Sigmoid colon (tissue), 7 donors: ENCODE data around the gene KLF16. TPM values are rescaled to one million over a fixed set of nuclear protein-coding genes. Genes with fewer than 3 reads are reported as not detected.

Experiments
- DNase-seq: peaks from one replicate; pipeline ENCODE4 v3.0.0-alpha.2; 2019
- H3K27ac ChIP-seq, 4 donors: fragments of 200-600 bp; sonication (generic); one replicate each; pipeline ENCODE4 v1.5.1; 2016 to 2019; ENCODE audit warnings: mild to moderate bottlenecking in 1 of 4
- H3K27me3 ChIP-seq, 3 donors: fragments of 200-600 bp; sonication (generic); one replicate each; pipeline ENCODE4 v1.5.1; 2019; ENCODE audit warnings: mild to moderate bottlenecking in 1 of 3
- H3K36me3 ChIP-seq, 4 donors: fragments of 200-600 bp; sonication (generic); one replicate each; pipeline ENCODE4 v1.5.1; 2016 to 2019
- H3K4me1 ChIP-seq, 4 donors: fragments of 200-600 bp; sonication (generic); one replicate each; pipeline ENCODE4 v1.5.1; 2017 to 2019
- H3K4me3 ChIP-seq, 4 donors: fragments of 200-600 bp; sonication (generic); one replicate each; pipeline ENCODE4 v1.5.1; 2017 to 2019; ENCODE audit warnings: mild to moderate bottlenecking in 2 of 4, moderate library complexity in 1 of 4
- H3K9me3 ChIP-seq, 4 donors: fragments of 200-600 bp in 3 of 4; sonication (generic) in 3 of 4; one replicate each; pipeline versions ENCODE4 v1.5.1 to v1.6.1; 2013 to 2019
- CTCF ChIP-seq, 4 experiments: fragments of 450-650 bp in 3 of 4; fragments of 200-600 bp in 1 of 4; IDR thresholded peaks; one replicate each; pipeline ENCODE4 v1.5.1; 2016 to 2019; ENCODE audit warnings: antibody characterized with exemption in 4 of 4, mild to moderate bottlenecking in 3 of 4, moderate library complexity in 2 of 4
- EP300 ChIP-seq, 4 donors: sonication (generic); formaldehyde crosslinking; IDR thresholded peaks; one replicate each; pipeline ENCODE4 v1.6.1; 2017; ENCODE audit warnings: antibody characterized with exemption in 4 of 4
- POLR2A ChIP-seq, 2 donors: fragments of 450-650 bp; IDR thresholded peaks; one replicate each; pipeline ENCODE4 v1.6.1; 2016; ENCODE audit warnings: antibody characterized with exemption in 2 of 2, mild to moderate bottlenecking in 2 of 2, moderate library complexity in 2 of 2
- POLR2AphosphoS5 ChIP-seq, 4 donors: sonication (generic); formaldehyde crosslinking; IDR thresholded peaks; one replicate each; pipeline ENCODE4 v1.6.1; 2017; ENCODE audit warnings: antibody characterized with exemption in 4 of 4
- WGBS, 2 donors: extraction: QIAGEN DNeasy Blood & Tissue Kit; methylation state at CpG; one replicate each; pipeline ENCODE4 v1.1.7; 2013; 5-methylcytosine and 5-hydroxymethylcytosine counted together
- intact Hi-C: fragments of 100-400 bp; cut with DNase I; formaldehyde crosslinking; loops from one replicate; pipeline ENCODE4 v1.15.1; 2023
- polyA plus RNA-seq, 3 donors: library from polyadenylated mRNA; stranded (reverse); fragments of 200-250 nt; gene quantifications; one replicate each; pipeline ENCODE4 v1.2.3, GENCODE V29; 2013
- total RNA-seq, 4 donors: library from RNA; depleted of rRNA; stranded (reverse); fragments of >200 nt; gene quantifications; one replicate each; pipeline ENCODE4 v1.1.0, GENCODE V29; 2016
- donor health status: healthy with polysubstance abuse.
- donor health status: Bipolar disorder and iron deficiency.
- donor health status: healthy.

The KLF16 gene
- total and polyA plus RNA-seq, 7 donors: 2.1 to 20.5 (median 8.4) TPM

GRCh38 chr19:1849886-1850398 is 13.4 kb downstream of the KLF16 start:
- TF ChIP-seq POLR2A (IDR thresholded peaks at IDR 0.05) (no peak), EP300 (IDR thresholded peaks at IDR 0.05) (no peak), POLR2AphosphoS5 (IDR thresholded peaks at IDR 0.05) (no peak), CTCF (IDR thresholded peaks at IDR 0.05) (no peak)
- Histone ChIP-seq H3K4me1 (peaks cover 0 to 68% (median 53%) of the 10 kb centered on the region in 4 donors), H3K27ac (no peak overlapping the region), H3K36me3 (no peaks in the 10 kb centered on the region), H3K9me3 (no peaks in the 10 kb centered on the region), H3K4me3 (no peak overlapping the region), H3K27me3 (peaks cover 4 to 28% (median 10%) of the 10 kb centered on the region in 3 donors)
- intact Hi-C loops: no loop called here
- no peak for DNase-seq
- WGBS, 2 donors: 93 to 94% methylated on average over 10 of the region's 10 CpGs

- intact Hi-C loops: no loop called here
- Histone ChIP-seq H3K27ac (peak overlapping the region in 2 of 4 donors; percentile 95 to 97), H3K27me3 (peaks cover 4 to 25% (median 10%) of the 10 kb centered on the region in 3 donors), H3K4me3 (no peak overlapping the region), H3K9me3 (no peaks in the 10 kb centered on the region), H3K36me3 (no peaks in the 10 kb centered on the region), H3K4me1 (peaks cover 0 to 68% (median 55%) of the 10 kb centered on the region in 4 donors)
- WGBS, 2 donors: 61 to 63% methylated on average over 5 of the region's 5 CpGs
- DNase-seq: no peak
- TF ChIP-seq POLR2AphosphoS5 (IDR thresholded peaks at IDR 0.05): no peak
Measured at GRCh38 chr19:1849132-1849474, 14.3 kb downstream of the KLF16 start.

- Histone ChIP-seq H3K4me3 (peak within 1 kb of the TSS; percentile 92 to 100 (median 100)), H3K27me3 (peaks cover 4 to 22% (median 10%) of the 10 kb centered on the region in 3 donors), H3K4me1 (peaks cover 0 to 68% (median 55%) of the 10 kb centered on the region in 4 donors), H3K9me3 (no peaks in the 10 kb centered on the region), H3K36me3 (no peaks in the 10 kb centered on the region), H3K27ac (peak within 1 kb of the TSS; percentile 95 to 98 (median 97))
- WGBS, 2 donors: 2% methylated on average over 60 of the region's 60 CpGs
- intact Hi-C loops: no loop called here
- TF ChIP-seq CTCF (IDR thresholded peaks at IDR 0.05): peak; percentile 72 to 94 (median 89)
- TF ChIP-seq EP300 (IDR thresholded peaks at IDR 0.05): no peak
- no peak for TF ChIP-seq POLR2A (IDR thresholded peaks at IDR 0.05)
- TF ChIP-seq POLR2AphosphoS5 (IDR thresholded peaks at IDR 0.05): peak; percentile 20 to 64 (median 42)
- peak; percentile 96 for DNase-seq
Measured at GRCh38 chr19:1848399-1849131, 14.8 kb downstream of the KLF16 start, which contains the start of gene REXO1. REXO1 (minus strand) TSS chr19:1848483; CDS start chr19:1848358, 125 bp downstream.

GRCh38 chr19:1847684-1848398 is 15.5 kb downstream of the KLF16 start:
- Histone ChIP-seq H3K9me3 (no peaks in the 10 kb centered on the region), H3K36me3 (no peaks in the 10 kb centered on the region), H3K4me1 (peaks cover 0 to 68% (median 59%) of the 10 kb centered on the region in 4 donors), H3K27me3 (peaks cover 4 to 15% (median 10%) of the 10 kb centered on the region in 3 donors), H3K27ac (peak overlapping the region; percentile 95 to 98 (median 97)), H3K4me3 (peak overlapping the region; percentile 92 to 100 (median 100))
- intact Hi-C loops: no loop called here
- TF ChIP-seq POLR2A (IDR thresholded peaks at IDR 0.05) (no peak), POLR2AphosphoS5 (IDR thresholded peaks at IDR 0.05) (no peak), CTCF (IDR thresholded peaks at IDR 0.05) (no peak), EP300 (IDR thresholded peaks at IDR 0.05) (no peak)
- WGBS, 2 donors: 0 to 1% methylated on average over 72 of the region's 72 CpGs
- DNase-seq: no peak

GRCh38 chr19:1847348-1847683 is 16.1 kb downstream of the KLF16 start:
- 2 to 7% methylated on average over 12 of the region's 12 CpGs for WGBS, 2 donors
- no peaks in the 10 kb centered on the region for H3K36me3 ChIP-seq
- intact Hi-C loops: no loop called here
- DNase-seq: no peak
- peaks cover 0 to 67% (median 63%) of the 10 kb centered on the region in 4 donors for H3K4me1 ChIP-seq
- peak overlapping the region; percentile 95 to 98 (median 97) for H3K27ac ChIP-seq
- H3K27me3 ChIP-seq: peaks cover 4 to 11% (median 10%) of the 10 kb centered on the region in 3 donors
- H3K9me3 ChIP-seq: no peaks in the 10 kb centered on the region
- peak overlapping the region; percentile 92 to 100 (median 100) for H3K4me3 ChIP-seq
- no peak for TF ChIP-seq EP300 (IDR thresholded peaks at IDR 0.05)
- no peak for TF ChIP-seq POLR2AphosphoS5 (IDR thresholded peaks at IDR 0.05)
- no peak for TF ChIP-seq POLR2A (IDR thresholded peaks at IDR 0.05)
- no peak for TF ChIP-seq CTCF (IDR thresholded peaks at IDR 0.05)
